ENCODE data around the gene MMP24.
A peak's percentile ranks its signal among the peaks of the same experiment; 100 is the strongest.
"Not testable (repeated sequence)": the region's sequence is repeated elsewhere in the genome, so short reads cannot be mapped to it uniquely, and the experiment has no call there.

Gene MMP24

GRCh38 chr20:35262321-35262720, 35.8 kb downstream of the MMP24 start:
- not testable (repeated sequence) for DNase-seq

DNA sequence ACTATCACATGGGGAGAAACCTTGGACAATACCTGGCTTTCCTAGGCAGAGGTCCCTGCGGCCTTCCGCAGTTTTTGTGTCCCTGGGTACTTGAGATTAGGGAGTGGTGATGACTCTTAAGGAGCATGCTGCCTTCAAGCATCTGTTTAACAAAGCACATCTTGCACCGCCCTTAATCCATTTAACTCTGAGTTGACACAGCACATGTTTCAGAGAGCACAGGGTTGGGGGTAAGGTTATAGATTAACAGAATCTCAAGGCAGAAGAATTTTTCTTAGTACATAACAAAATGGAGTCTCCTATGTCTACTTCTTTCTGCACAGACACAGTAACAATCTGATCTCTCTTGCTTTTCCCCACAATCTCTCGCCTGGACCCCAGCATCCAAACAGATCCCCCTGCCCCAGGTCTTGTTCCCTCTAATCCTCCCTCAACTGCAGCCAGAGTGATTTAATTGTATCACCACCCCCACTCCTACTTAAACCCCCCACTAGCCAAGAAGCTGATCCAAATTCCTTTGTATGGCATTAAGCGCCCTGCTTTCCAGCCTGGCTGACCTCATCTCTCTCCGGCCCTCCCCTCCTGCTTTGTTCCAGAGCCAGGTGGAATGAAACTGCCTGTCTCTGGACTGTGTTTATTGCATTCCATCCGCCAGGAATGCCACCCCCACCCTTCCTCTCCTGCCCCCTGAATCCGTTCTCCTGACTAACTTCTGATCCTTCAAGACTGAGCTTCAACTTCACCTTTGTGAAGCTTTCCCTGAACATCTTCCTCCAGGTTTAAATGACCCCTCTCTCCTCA, 36.4 kb downstream of the MMP24 start:
- not testable (repeated sequence) for DNase-seq

DNA sequence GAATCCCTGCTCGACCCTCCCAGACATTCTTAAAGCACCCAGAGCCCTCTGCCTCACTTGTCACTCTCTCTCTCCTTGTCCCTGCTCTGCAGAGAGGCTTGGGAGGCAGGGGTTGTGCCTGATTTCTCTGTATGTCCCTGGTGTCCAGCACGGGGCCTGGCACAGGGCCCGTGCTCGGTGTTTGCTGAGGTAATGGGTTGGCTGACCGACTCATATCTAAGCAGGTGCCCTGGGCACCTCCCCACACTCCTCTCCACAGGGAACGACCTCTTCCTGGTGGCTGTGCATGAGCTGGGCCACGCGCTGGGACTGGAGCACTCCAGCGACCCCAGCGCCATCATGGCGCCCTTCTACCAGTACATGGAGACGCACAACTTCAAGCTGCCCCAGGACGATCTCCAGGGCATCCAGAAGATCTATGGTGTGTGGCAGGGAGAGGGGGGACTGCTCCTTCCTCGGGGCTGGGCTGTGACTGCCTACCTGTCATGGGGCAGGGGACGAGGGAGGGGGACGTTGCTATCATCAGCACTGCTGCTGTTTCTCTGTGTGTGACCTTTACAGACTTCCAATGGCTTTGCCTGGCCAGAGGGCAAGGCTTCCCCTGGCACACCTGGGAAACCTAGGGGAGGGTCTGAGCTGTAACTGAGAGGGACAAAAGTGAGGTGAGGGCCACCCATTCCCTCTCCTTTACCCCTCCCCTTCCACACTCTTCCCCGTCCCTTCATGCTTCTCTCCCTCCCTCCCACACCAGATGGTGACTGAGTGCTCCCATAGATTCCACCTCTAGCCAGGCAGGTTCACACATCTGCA, 37.2 kb downstream of the MMP24 start:
- no peak for DNase-seq

DNA sequence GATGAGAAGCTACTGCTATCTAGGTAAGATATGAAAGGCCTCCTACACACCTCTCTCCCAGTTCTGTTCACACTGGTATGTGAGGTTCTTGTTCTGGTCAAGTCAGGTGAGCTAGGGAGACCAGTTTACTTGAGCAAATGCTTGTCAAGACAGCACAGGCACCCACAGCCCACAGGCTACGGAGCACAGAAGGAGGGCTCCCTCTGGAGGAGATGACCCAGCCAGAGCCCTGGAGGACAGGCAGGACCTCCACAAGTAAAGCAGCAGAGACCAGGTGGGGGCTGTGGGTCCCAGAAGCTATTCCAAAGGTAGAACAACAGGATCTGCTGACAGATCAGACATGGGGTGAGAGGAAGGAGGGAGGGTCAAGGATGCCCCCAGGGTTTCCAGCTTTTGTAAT, 38.3 kb downstream of the MMP24 start:
- DNase-seq = no peak

DNA sequence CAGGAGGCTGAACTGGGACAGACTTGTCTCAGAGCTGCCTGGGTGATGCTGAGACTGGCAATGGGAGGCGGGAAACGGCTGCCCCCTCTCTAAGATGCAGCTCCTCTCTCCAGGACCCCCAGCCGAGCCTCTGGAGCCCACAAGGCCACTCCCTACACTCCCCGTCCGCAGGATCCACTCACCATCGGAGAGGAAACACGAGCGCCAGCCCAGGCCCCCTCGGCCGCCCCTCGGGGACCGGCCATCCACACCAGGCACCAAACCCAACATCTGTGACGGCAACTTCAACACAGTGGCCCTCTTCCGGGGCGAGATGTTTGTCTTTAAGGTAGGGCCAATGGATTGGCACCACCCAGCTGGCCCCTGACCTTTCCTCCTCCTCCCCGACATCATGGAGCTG, 40.6 kb downstream of the MMP24 start:
- DNase-seq = no peak

DNA sequence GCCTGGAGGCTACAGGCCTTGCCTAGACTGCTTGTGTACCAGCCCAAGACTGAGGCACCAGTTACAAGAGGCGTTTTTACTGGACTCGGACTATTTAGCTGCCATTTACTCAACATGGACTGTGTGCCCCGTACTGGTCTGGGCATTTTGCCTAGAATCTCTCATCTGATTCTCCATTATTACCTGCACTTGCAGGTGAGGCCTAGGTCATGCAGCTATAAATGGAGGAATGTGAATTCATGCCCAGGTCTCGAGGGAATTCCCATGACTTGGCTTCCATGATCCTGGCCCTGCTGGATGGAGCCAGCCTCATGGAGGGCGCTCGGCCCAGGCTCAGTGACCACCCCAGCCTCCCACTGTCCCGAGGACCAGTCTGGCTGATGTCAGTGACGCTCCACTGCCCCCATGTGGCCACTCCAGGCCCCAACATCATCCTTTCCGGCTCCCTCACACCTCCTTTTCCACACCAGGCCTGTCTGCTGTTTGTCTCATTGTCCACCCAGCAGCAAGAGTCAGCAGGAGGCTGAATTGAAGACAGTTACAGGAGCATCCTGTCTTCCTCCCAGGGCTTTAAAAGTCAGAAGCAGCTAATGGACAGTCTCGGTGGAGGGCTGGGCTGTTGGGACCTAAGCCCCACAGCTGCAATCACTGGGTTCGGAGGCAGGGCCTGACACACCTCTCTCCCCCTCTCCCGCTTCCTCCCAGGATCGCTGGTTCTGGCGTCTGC, 42.7 kb downstream of the MMP24 start:
- DNase-seq = no peak

GRCh38 chr20:35270021-35270902, 43.8 kb downstream of the MMP24 start:
- DNase-seq = no peak

DNA sequence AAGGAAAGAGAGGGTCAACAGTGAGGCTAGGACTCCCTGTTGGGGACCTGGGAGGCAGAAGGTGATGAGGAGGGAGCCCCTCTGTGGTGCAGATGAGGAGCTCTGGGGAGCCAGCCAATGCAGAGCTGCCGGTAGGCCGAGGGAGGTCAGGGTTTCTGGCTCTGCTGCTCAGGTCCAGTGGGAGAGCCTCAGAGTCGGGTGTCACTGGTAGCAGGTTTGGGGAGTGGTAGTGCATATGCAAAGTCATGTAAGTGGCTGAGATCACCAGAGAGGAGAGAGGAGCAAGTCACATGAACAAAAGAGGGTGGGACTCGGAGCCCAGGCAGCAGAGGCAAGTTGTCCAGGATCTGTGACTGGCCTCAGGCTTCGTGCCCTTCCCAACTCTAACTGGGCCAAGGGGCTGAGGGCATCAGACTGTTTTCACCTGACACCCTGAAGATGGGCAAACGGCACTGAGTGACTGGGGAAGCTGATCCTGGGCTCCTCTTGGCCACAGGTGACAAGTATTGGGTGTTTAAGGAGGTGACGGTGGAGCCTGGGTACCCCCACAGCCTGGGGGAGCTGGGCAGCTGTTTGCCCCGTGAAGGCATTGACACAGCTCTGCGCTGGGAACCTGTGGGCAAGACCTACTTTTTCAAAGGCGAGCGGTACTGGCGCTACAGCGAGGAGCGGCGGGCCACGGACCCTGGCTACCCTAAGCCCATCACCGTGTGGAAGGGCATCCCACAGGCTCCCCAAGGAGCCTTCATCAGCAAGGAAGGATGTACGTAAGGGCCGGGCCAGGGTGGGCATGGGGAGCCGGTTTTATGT, 44.8 kb downstream of the MMP24 start:
- DNase-seq = no peak

- no peak for DNase-seq
Measured at GRCh38 chr20:35271904-35272303, 45.4 kb downstream of the MMP24 start.

- no peak for DNase-seq
Measured at GRCh38 chr20:35273449-35274171, 47.1 kb downstream of the MMP24 start.

DNA sequence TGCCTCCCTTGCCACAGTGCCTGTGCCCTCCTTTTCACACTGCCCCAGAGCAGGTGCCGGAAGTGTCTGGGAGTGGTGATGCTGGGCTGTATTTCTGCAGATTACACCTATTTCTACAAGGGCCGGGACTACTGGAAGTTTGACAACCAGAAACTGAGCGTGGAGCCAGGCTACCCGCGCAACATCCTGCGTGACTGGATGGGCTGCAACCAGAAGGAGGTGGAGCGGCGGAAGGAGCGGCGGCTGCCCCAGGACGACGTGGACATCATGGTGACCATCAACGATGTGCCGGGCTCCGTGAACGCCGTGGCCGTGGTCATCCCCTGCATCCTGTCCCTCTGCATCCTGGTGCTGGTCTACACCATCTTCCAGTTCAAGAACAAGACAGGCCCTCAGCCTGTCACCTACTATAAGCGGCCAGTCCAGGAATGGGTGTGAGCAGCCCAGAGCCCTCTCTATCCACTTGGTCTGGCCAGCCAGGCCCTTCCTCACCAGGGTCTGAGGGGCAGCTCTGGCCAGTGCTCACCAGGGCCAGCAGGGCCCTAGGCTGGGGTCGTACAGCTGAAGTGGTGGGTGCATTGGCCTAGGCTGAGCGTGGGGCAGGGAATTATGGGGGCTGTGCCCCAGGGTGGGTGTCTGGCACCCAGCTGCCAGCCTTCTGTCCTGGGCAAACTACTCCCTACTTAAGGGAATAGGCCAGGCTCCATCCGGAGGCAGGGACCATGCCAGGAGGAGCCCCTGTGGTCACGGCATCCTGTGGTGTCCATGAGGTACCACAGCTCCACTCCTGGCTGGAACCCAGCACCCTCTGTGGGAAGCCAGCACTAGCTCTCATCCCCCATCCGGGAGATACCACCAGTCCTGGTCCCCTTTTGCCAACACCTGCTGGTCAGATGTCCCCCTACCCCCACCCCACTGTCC, 47.9 kb downstream of the MMP24 start:
- DNase-seq = no peak

DNA sequence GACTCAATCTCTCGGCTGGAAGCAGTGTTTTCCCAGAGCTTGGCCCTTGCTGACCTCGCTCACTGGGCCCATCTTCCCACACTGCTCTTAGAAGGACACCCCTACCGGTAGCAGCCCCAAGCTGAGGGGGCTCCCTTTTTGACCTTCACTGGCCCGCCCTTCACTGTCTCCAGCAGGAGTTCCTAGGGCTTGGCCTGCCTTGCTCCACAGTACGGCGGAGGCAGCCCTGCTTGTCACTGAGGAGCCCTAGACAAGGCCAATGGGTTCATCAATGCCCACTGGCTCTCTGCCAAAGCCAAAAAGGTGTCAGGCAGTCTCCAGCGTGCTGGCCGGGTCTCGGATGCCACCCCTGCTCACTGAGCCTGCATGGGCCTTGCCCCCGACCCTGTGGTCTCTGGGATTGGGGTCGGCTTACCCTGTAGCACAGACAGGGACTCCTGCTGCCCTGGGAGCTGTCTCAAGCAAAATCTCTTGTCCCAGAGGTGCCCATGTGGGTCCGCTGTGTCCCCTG, 49.3 kb downstream of the MMP24 start:
- DNase-seq = no peak

DNA sequence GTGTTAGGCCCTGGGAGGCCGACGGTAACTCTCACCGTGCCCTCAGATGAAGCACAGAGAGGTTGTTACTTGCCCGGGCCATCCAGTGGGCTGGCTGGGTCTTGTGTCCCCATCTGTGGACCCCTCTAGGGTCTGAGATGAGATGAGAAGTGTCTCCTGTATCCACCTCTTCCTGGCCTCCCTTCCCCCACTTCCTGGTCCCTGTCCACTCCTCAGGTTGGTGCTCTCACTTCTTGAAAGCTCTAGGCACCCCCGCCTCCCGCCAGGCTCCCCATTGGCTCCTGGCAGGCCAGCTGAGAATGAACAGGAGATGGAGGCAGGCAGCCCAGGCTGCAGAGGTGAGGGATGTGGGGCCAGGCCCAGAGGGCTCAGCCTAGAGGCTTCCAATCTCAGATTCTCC, 49.9 kb downstream of the MMP24 start:
- DNase-seq = no peak

- DNase-seq = no peak
Measured at GRCh38 chr20:35277127-35277526, 50.6 kb downstream of the MMP24 start.

DNA sequence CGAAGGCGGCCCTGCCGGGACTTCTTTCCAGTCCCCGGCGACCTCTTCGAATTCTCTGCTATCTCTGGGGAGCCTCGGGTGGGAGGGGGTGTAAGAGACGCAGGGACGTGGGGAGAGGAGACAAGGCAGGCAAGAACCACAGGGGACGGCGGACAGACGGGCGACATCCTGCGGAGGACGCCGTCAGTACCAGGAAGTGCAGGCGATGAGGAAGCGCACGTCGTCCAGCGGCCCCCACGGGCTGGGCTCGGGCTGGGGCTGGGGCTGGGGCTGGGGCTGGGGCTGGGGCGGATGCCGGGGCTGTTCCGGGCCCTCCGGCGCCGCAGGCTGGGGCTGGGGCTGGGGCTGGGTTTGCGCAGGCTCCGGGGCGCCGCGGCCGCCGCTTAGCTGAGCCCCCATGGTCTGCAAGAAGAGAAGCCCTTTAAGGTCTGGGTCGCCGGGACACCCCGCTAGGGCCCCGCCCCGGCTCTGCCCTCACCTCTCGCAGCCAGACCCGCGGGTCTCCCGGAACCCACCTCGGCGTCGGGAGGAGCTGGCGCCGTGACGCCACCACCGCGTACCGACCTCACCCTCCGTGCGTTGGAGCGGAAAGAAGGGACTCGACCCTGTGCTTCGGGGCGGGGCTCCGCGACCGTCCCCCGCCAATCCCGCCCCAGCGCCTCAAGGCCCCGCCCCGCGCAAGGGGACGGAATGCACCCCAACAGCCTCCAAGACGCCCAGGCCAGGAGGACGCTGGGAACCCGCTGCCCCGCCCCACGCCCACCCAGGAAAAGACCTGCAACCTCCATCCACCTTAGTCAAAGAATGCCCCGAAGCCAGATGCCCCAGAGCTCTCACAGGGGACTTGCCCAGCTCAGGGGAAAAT, 51.3 kb downstream of the MMP24 start, which contains the start of gene MMP24OS:
Gene MMP24OS, minus strand, starts transcription at position 592 of the 865 bp plus-strand sequence. Its CDS starts 193 bp downstream, at position 399.
- peak; percentile 83 for DNase-seq

DNA sequence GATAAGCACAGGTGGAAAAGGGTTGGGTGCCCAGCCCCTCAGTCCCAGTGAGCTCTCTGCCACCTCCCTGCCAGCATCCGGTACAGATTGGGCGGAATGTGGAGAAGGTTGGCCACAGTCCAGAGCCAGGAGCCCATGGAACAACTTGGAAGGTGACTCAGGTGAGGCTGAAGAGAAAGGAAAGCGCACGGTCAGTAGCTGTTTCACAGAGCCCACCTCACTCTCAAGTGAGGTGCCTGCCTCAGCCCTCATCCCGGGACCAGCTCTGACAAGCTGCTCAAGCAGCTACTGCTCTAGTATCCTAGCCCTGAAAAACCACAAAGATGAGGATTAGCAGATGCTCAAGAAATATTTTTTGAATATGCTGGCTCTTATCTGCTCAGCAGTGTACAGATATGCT, 52.5 kb downstream of the MMP24 start:
- DNase-seq = no peak

- DNase-seq = no peak
Measured at GRCh38 chr20:35279533-35280174, 53.2 kb downstream of the MMP24 start.

DNA sequence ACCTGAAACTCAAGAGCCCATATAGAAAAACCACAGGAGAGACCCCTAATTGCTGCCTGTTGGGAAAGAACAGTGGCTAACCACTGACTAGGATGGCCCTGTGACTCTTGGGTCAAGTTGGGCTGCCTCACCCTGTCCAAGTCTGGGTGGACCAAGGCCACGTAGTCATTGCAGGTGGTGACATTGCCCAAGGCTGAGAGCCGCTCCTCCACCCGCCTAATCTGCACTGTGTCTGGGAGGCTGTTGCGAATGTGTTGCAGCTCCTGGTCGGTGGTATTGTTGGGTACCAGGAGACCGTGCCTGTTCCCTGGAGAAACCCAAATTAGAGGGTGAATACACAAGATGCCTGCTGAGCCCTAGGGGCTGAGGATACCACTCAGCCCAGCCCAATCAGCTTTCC, 54.0 kb downstream of the MMP24 start:
- no peak for DNase-seq
